Ramos (cell line): ENCODE data around the gene TNFRSF18.

Experiments
- in situ Hi-C: fragments of 300-500 bp; cut with MboI; formaldehyde crosslinking; loops from one replicate; pipeline ENCODE4 v1.14.3; 2022; ENCODE audit warnings: low sequenced_read_pairs; ENCODE audit not compliant: unreplicated experiment

Gene TNFRSF18

DNA sequence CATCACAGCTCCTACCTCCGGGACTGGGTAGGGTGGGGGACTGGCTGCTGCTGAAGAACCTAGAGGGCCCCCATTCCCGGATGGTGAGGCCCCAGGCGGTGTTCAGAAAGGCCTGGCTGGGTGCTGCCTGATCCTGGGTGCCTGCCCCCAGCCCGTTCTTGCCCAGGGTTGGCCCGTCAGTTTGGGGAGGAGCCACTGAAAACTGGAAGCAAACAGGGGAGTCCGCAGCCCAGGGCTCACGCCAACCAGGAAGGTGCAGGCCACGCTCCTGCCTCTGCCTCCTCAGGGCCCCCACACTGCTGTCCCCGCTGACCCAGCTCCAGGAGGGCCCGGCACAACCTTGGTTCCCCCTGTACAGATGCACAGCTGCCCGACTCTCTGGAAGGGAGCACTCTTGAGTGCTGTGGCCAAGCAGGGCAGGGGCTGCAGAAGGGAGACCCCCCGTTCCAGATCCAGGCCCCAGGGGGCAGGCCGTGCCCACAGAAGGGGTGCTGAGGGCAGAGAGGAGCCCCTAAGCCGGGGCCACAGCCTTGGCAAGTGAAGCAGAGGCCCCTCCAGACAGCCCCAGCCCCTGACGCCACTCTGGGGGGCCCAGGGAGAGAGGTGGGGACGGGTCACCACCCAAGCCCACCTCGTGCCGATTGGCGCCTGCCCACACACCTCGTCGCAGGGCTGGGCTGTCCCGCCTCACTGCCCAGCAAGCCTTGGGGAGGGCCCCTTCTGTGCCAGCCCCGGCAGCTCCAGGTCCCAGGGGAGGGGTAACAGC, 34.6 kb upstream of the TNFRSF18 start:
- in situ Hi-C loops, result no loop called here

DNA sequence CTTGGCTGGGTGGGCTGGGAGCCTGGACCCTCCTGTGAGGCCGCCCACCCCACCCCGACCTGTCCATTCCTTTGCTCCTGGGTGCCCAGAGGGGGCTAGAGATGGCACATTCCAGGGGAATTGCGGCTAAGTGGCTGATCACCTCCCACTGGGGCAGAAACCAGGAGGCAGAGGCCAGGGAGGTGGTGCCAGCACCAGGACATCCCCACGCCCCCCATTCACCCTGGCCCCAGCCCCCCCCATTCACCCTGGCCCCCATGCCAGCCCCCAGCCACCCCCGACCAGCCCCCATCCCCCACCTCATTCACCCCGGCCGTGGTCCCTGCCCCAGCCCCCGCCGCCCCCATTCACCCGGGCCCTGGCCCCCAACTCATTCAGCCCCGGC, 33.9 kb upstream of the TNFRSF18 start:
- in situ Hi-C loops, result no loop called here

DNA sequence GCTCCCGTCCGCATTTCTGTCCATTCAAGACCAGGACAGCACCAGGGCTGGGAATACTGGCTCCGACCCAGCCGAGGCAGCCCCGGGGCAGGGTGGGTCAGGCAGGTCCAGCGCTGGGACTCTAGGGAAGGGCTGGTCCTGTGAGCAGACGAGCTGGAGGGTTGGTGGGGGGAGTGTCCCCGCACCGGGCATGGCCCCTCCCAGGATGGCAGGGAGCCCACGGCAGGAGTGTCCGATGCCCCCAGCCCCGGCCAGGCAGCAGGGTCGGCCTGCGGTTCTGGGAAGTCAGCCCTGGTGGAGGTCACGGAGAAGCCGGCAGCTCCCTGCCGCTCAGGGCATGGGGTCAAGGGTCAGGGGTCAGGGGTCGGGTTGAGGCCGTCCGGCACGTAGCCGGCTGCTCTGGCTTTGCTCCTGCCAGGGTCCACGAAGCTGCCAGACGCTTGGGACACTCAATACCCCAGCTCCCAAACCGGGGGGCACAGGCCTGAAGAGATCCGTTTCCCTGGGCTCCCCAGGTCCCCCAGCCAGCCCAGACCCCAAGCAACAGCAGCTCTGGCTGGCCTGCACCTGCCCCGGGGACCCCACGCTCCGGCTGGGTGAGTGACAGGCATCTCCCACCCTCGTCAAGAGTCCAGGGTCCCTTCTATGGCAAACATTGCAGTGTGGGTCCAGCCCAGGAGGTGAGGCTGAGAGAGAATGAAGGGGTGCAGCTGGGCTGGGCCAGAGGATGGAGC, 33.4 kb upstream of the TNFRSF18 start:
- in situ Hi-C loops, result loop anchor here (10.0 kb wide), 1 partner anchor 125 kb away; the partner anchor contains the start of gene C1orf159

DNA sequence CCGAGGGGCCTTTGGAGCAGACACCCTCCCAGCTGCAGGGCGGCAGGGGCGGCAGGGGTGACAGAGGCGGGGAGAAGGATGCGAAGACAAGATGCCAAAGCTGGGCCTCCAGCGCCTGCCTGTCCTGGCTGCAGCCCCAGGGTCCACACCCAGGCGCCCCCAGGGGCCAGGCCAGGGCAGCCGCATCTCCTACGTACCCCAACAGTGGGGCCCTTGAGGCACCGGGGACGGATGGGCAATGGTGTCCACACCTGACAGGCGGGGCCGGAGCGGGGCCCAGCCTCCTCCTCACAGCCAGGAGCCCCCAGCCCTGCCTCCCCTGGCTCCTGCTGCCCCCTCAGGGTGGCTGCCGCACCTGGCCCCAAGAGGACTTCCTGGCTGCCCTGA, 32.8 kb upstream of the TNFRSF18 start:
- in situ Hi-C loops, result loop anchor here (10.0 kb wide), 1 partner anchor 124 kb away; the partner anchor contains the start of gene C1orf159

DNA sequence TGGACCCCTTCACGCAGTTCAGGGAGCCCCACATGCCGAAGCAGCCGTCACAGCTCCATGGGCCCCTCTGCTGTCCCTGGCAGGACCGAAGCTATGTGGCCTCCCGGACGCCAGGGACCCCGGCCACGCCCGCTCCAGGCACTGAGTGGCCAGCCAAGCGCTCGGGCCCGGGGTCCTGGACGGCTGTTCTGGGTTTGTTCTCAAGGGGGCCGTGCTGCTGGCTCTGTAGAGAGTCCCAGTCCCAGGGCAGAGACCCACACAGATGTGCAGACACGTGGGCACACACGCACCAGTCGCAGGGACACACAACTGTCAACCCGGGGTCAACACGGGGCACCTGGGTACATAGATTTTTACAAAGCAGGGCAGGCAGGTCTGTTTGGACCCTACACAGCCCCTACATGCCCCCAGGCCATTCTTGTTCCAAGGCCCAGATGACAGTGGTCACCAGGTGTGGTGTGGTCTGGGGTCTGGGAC, 32.3 kb upstream of the TNFRSF18 start:
- in situ Hi-C loops, result loop anchor here (10.0 kb wide), 1 partner anchor 124 kb away; the partner anchor contains the start of gene C1orf159

DNA sequence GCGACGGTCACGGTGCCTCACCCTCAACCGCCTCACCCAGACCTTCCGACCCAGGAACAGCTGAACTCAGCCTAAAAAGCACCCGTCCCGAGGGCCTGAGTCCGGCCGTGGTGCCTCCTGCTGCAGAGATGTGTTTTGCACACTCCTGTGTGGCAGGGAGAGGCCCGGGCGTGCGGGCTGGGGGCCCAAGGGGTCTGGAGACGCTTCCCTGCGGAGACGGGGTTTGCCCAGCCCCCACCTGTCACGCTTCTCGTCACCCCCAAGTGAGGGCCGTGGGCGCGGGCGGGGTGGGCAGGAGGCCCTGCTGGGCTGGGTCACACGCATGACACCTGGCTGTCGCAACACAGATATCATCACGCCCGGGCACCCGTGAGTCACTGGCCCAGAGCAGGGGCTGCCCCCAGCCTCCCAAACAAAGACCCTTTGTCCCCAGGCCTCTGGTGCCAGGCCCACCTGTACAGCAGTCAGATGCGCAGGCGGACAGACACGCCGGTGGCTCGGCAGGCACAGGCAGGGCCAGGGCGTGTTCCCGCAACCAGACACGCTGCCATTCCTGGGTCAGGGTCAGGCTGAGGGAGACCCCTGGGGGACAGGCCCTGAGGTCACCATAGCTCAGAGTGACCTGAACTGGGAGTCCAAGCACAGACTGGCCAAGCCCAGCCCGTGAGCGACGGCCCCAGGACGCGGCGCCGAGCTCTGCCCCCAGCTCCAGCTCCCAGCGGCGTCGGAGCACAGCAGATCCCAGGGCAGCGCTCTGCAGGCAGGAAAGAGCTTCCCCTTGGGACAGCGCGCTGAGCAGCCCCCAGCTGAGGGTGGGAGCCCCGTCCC, 31.7 kb upstream of the TNFRSF18 start:
- in situ Hi-C loops, result loop anchor here (10.0 kb wide), 1 partner anchor 123 kb away; the partner anchor contains the start of gene C1orf159

DNA sequence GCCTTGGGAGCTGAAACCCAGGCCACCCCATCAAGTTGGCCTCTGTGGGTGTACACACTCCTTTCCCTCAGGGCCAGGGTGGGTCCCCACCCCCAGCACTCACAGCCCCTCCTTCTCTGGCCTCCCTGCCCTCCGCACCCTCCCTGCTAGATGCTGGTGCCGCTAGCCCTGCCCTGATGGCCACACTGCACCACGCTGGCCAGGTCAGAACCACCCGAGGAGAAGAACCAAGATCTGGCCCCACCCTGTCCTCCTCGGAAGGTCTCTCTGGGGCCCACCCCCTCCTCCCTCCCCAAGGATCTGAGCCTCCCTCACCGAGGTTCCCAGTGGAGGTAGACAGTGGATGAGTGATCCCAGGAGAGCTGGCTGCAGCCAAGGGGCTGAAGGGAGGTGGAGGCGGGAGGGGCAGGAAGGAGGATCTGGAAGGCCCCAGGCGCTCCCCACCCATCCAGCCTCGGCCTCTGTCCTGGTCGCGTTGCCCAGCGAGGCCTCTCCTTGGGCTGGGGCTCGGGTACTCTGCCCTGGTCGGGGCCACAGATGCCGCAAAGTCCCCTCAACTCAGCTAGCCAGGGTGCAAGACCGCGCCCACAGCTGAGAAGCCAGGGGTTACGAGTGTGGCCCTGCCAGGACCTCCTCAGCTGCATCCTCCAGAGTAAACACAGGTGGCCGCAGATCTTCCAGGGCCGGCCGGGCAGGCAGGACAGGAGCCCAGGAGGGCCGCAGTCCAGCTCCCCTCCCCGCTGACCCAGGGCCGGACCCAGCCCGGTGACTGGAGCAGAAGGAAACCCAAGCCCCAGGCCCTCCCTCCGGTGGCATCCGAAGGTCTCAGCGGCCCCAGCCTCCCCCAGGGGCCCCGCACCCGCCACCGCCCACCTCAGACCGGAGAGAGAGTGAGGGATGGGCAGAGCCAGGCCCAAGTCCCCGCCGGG, 30.8 kb upstream of the TNFRSF18 start:
- in situ Hi-C loops, result loop anchor here (10.0 kb wide), 1 partner anchor 122 kb away; the partner anchor contains the start of gene C1orf159

DNA sequence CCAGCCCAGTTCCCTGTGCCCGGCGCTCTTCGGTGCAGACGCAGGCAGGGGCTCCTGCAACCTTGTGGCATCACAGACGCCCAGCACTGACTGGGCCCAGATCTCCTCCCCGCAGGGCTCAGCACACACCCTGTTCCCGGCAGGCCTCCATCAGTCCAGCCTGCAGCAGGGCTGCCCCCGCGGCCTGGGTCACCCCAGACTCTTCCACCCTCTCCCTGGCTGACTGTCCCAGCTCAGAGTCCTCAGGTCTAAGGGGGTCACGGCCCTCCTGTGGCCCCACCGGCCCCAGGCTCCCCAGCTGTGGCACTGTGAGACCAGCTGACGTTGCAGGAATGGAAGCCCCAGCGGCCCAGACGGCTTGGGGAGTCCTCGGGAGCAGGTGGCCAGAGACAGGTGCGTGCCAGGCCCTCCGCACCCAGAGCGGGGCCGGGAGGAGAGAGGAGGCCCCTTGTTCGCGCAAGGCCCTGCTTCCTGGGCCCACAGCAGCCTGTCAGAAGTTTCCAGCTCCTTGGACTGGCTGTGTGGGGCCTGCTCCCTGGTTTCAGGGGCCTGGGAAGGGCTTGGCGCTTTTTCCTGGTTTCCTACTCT, 29.9 kb upstream of the TNFRSF18 start:
- in situ Hi-C loops, result loop anchor here (10.0 kb wide), 1 partner anchor 121 kb away; the partner anchor contains the start of gene C1orf159

DNA sequence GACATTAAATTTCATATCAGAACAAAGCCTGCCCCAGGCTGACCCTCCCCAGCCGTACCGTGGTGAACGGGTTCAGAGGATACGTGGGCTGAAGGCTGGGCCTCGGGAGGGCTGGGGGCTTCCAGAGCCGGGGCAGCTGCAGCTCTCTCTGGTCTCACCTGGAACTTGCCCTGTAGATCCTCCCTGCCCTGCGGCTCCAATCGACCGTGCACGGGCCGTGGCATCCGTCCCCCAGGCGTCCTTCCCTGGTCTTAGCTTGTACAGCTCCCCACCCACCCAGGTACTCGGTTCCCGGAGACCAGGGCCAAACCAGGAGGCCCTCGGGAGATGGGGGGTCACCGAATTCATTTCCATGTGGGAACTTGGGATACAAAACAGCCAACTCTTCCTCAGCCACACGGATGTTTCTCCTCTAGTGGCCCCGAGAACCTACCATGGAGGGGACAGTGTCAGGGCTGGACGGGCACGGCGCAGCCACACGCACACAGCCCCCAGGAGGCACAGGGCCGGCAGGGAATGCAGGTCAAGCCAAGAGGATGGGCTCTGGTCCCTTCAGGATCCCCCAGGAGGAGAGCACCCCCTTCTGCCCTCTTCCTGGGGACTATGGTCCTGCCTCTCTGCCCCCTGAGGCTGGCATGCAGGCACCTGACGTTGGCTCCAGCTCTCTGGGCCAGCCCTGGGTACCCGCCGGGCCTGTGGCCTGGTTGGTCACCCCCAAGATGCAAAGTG, 28.8 kb upstream of the TNFRSF18 start:
- in situ Hi-C loops, result loop anchor here (10.0 kb wide), 1 partner anchor 120 kb away; the partner anchor contains the start of gene C1orf159

DNA sequence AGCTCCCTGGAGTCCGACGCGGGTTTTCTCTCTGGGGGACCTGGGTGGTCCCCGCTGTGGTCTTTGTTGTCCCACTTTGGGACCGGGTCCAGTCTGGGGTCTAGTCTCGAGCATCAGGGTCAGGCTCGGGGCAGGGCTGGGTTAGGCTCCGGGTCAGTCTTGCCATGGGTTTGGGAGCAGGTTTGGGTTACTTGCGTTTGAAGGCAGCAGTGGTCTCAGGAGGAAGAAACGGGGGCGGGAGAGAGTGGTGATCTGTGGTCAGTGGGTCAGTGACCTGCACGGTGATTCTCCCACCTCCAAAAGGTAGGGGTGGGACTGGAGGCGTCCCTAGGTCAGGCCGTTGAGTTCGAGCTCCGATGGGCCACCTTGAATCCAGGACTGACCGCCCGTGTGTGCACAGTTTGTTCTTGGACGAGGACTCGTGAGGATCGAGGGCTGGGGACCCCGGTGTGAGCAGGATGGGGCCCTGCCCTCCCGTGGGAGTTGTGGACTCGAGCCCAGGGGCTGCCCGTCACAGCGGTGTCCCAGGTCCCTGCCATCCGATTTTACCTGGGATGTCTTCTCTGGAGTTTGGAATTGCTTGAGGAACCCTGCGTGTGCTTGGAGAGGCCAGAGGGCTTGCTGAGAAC, 27.9 kb upstream of the TNFRSF18 start:
- in situ Hi-C loops, result loop anchor here (10.0 kb wide), 1 partner anchor 119 kb away; the partner anchor contains the start of gene C1orf159

DNA sequence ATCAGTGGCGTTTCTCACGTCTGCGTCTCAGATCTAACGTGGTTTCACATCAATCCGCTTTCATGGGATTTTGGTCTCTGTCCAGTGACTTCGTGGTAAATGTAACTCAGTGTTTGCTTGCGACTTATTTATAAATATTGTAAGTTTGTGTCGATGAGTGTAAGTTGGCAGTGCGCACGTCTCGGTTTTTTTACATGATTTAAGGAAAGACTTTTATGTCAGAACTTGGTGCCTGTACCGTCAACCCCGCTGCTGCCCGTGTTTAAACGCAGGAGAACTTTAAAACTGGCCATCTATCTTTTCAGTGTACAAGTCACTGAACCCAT, 27.1 kb upstream of the TNFRSF18 start:
- in situ Hi-C loops, result loop anchor here (10.0 kb wide), 1 partner anchor 119 kb away; the partner anchor contains the start of gene C1orf159

DNA sequence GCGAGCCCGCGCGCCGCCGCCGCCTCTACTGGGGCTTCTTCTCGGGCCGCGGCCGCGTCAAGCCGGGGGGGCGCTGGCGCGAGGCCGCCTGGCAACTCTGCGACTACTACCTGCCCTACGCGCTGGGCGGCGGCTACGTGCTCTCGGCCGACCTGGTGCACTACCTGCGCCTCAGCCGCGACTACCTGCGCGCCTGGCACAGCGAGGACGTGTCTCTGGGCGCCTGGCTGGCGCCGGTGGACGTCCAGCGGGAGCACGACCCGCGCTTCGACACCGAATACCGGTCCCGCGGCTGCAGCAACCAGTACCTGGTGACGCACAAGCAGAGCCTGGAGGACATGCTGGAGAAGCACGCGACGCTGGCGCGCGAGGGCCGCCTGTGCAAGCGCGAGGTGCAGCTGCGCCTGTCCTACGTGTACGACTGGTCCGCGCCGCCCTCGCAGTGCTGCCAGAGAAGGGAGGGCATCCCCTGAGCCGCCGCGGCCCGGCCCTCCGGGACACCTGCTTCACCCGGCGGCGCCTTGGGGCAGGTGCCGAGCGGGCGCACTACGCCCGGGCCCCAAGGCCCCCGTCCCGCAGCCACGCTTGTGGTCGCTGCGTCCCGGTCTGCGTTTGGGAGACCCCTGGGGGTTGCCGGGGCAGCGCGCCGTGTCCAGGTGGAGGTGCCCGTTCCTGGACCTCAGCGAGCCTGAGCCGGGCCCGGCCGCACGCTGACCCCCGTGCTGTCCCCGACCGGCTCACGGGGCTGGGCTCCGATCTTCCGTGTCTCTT, 26.6 kb upstream of the TNFRSF18 start:
- in situ Hi-C loops, result loop anchor here (10.0 kb wide), 1 partner anchor 118 kb away; the partner anchor contains the start of gene C1orf159

DNA sequence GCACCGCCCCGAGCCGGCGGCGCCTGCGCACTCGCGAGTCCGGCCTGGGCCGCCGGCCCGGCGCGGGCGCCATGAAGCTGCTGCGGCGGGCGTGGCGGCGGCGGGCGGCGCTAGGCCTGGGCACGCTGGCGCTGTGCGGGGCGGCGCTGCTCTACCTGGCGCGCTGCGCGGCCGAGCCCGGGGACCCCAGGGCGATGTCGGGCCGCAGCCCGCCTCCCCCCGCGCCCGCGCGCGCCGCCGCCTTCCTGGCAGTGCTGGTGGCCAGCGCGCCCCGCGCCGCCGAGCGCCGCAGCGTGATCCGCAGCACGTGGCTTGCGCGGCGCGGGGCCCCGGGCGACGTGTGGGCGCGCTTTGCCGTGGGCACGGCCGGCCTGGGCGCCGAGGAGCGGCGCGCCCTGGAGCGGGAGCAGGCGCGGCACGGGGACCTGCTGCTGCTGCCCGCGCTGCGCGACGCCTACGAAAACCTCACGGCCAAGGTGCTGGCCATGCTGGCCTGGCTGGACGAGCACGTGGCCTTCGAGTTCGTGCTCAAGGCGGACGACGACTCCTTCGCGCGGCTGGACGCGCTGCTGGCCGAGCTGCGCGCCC, 25.9 kb upstream of the TNFRSF18 start, which contains the start of gene B3GALT6:
Gene B3GALT6, plus strand, starts transcription at position 30 of the 588 bp plus-strand sequence. Its CDS starts 42 bp downstream, at position 72.
- in situ Hi-C loops, result loop anchor here (10.0 kb wide), 1 partner anchor 118 kb away; the partner anchor contains the start of gene C1orf159

DNA sequence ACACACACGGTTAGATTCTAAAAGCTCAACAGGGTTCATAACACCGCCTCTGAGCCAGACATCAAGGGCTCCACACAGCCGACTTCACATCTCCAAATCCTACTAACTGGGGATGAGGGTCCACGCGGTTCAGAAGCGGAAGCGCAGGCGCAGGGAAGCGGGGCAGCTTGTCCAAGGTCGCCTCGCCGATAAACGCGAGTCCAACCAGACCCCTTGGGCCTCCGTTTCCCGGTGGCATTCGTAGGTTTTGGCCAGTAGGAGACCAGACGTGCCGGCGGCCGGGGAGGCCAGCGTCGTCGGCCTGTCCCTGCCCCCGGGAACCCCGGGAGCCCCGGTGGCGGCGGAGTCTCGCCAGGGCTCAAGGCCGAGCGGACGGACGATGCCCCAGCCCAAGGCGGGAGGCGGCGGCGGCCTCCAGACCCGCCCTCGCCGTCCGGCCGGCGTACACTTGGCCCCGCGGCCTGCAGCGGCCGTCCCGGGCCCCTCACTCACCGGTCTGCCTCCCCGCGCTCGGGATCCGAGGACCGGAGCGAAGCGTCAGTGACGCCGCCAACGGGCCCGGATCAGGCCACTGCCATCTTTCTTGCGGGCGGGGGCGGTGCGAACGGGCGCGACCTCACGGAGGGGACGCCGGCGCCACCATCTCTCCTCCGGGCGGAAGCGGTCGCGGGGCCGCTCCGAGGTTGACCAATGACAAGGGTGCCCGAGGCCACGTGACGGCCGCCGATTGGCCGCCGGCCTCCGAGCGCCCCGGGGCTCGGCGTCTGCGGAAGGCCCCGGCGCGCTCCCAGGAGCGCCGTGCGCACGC, 25.2 kb upstream of the TNFRSF18 start, which contains the start of gene SDF4:
Gene SDF4, minus strand, starts transcription at position 602 of the 808 bp plus-strand sequence. CDS start 3,229 bp downstream, outside the sequence.
- in situ Hi-C loops, result loop anchor here (10.0 kb wide), 1 partner anchor 117 kb away; the partner anchor contains the start of gene C1orf159
